GM12864 (cell line): ENCODE data around the gene ATG10.
"Not testable (repeated sequence)": the region's sequence is repeated elsewhere in the genome, so short reads cannot be mapped to it uniquely, and the experiment has no call there.

ENCODE experiments used
- DNase-seq: peaks from one replicate; pipeline ENCODE4 v3.0.0-alpha.2; 2011; ENCODE audit warnings: low read depth
- H3K4me3 ChIP-seq: 2 replicates; pipeline ENCODE4 v1.5.1; 2011; ENCODE audit warnings: mild to moderate bottlenecking, low read depth, low read length, control low read depth
- CTCF ChIP-seq: IDR thresholded peaks from 2 replicates; pipeline ENCODE4 v1.5.1; 2011; ENCODE audit warnings: low read depth, mild to moderate bottlenecking, moderate library complexity, low read length, control low read depth, inconsistent platforms; ENCODE audit errors: missing control alignments

The ATG10 gene

GRCh38 chr5:82252744-82253143 is 280.9 kb downstream of the ATG10 start:
- no peak for TF ChIP-seq CTCF
- no peak overlapping the region for H3K4me3 ChIP-seq
- DNase-seq, result no peak

GRCh38 chr5:82255844-82256243 is 284.0 kb downstream of the ATG10 start:
- no peak for TF ChIP-seq CTCF
- DNase-seq, result no peak
- H3K4me3 ChIP-seq, result no peak overlapping the region

GRCh38 chr5:82257247-82257646 is 285.4 kb downstream of the ATG10 start:
- no peak for DNase-seq
- no peak for TF ChIP-seq CTCF
- H3K4me3 ChIP-seq, result no peak overlapping the region

GRCh38 chr5:82257729-82258128 is 285.9 kb downstream of the ATG10 start:
- H3K4me3 ChIP-seq, result no peak overlapping the region
- no peak for DNase-seq
- TF ChIP-seq CTCF, result no peak

- no peak for DNase-seq
- no peak for TF ChIP-seq CTCF
These were observed 287.5 kb downstream of the ATG10 start for GRCh38 chr5:82259172-82259800.

GRCh38 chr5:82265047-82265446 is 293.2 kb downstream of the ATG10 start:
- TF ChIP-seq CTCF, result no peak
- H3K4me3 ChIP-seq, result no peak overlapping the region
- DNase-seq, result no peak

More at GRCh38 chr5:82259172-82259800, 287.5 kb downstream of the ATG10 start:
- H3K4me3 ChIP-seq, result no peak overlapping the region

- not testable (repeated sequence) for H3K4me3 ChIP-seq, DNase-seq
These were observed 295.6 kb downstream of the ATG10 start for GRCh38 chr5:82267297-82267933.

GRCh38 chr5:82269363-82269762 is 297.5 kb downstream of the ATG10 start:
- H3K4me3 ChIP-seq, DNase-seq: not testable (repeated sequence)

- not testable (repeated sequence) for DNase-seq, H3K4me3 ChIP-seq
These were observed 300.9 kb downstream of the ATG10 start for GRCh38 chr5:82272571-82273356.

- not testable (repeated sequence) for DNase-seq, H3K4me3 ChIP-seq
These were observed 301.6 kb downstream of the ATG10 start for GRCh38 chr5:82273426-82273825.
